ENCODE results near the gene ERC2.

DNA sequence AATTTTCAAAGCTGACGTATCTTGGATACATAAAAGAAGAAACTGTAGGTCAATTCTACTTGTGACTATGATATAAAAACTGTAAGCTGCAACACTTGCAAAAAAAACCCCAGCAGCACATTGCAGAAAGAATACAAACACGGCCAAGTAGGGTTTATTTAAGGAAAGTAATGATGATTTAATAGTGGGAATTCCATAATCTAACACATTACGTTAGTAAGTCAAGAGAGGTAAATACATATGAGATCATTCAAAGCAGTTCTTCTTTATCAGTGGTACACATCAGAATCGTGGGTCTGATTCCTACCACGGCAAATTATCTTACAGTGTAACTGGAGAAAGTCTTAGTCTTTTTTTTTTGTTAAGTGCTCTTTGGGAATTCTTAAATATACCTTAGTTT lies 688.7 kb downstream of the ERC2 start:
- TF ChIP-seq, protein P1, sequence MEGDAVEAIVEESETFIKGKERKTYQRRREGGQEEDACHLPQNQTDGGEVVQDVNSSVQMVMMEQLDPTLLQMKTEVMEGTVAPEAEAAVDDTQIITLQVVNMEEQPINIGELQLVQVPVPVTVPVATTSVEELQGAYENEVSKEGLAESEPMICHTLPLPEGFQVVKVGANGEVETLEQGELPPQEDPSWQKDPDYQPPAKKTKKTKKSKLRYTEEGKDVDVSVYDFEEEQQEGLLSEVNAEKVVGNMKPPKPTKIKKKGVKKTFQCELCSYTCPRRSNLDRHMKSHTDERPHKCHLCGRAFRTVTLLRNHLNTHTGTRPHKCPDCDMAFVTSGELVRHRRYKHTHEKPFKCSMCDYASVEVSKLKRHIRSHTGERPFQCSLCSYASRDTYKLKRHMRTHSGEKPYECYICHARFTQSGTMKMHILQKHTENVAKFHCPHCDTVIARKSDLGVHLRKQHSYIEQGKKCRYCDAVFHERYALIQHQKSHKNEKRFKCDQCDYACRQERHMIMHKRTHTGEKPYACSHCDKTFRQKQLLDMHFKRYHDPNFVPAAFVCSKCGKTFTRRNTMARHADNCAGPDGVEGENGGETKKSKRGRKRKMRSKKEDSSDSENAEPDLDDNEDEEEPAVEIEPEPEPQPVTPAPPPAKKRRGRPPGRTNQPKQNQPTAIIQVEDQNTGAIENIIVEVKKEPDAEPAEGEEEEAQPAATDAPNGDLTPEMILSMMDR (conservative IDR thresholded peaks at IDR 0.05; ENCODE audit: low read length): no peak
- no peak for TF ChIP-seq EZH2phosphoT487 (IDR thresholded peaks at IDR 0.05; ENCODE audit: borderline replicate concordance)
